Right renal pelvis (tissue), 4 donors: Measurements from ENCODE around the gene TMSB15C. TPM values are rescaled to one million over a fixed set of nuclear protein-coding genes. Genes with fewer than 3 reads are reported as not detected.
"Not testable (repeated sequence)": the region's sequence is repeated elsewhere in the genome, so short reads cannot be mapped to it uniquely, and the experiment has no call there.

Experiments
- DNase-seq, 4 donors: peaks; one replicate each; pipeline ENCODE4 v3.0.0-alpha.2; 2013; ENCODE audit warnings: low read depth in 4 of 4, low spot score in 3 of 4, missing footprints in 1 of 4
- polyA plus RNA-seq, 4 donors: library from polyadenylated mRNA; unstranded; fragments of 120-200 nt; gene quantifications; one replicate each; pipeline ENCODE4 v1.2.1, GENCODE V29; 2013; ENCODE audit not compliant: insufficient read length in 4 of 4

Gene TMSB15C
- 10 to 100 TPM in 2 of 4 donors, 1 to 10 TPM in 2; 9.4 to 11.4 (median 9.9) TPM for polyA plus RNA-seq

GRCh38 chrX:104075778-104076445, at the start of gene TMSB15C:
TSS of gene TMSB15C (minus strand) at chrX:104076236.
- DNase-seq, result not testable (repeated sequence)

- no peak for DNase-seq
Observed at GRCh38 chrX:104122829-104123228, 46.8 kb upstream of the TMSB15C start.

GRCh38 chrX:104118765-104119164, 42.7 kb upstream of the TMSB15C start:
- DNase-seq, result no peak

- no peak for DNase-seq
Observed at GRCh38 chrX:104117759-104118158, 41.7 kb upstream of the TMSB15C start.

GRCh38 chrX:104113222-104113965, 37.4 kb upstream of the TMSB15C start:
- peak in 3 of 4 donors; percentile 26 to 38 (median 31) for DNase-seq

- DNase-seq, result peak in 3 of 4 donors; percentile 44 to 49 (median 45)
Observed at GRCh38 chrX:104112326-104112951, 36.4 kb upstream of the TMSB15C start, which contains the start of gene ZCCHC18. TSS of gene ZCCHC18 (plus strand) at chrX:104112523. CDS start at chrX:104114112, 1,589 bp downstream.

- not testable (repeated sequence) for DNase-seq
Observed at GRCh38 chrX:104110491-104111240, 34.6 kb upstream of the TMSB15C start.

GRCh38 chrX:104108955-104109354, 32.9 kb upstream of the TMSB15C start:
- DNase-seq, result no peak

- no peak for DNase-seq
Observed at GRCh38 chrX:104105330-104106262, 29.6 kb upstream of the TMSB15C start.

GRCh38 chrX:104104676-104105075, 28.6 kb upstream of the TMSB15C start:
- no peak for DNase-seq

- DNase-seq, result no peak
Observed at GRCh38 chrX:104098919-104099318, 22.9 kb upstream of the TMSB15C start.

GRCh38 chrX:104098151-104098808, 22.2 kb upstream of the TMSB15C start:
- peak in 3 of 4 donors; percentile 16 to 22 (median 18) for DNase-seq

GRCh38 chrX:104085919-104086318, 9.9 kb upstream of the TMSB15C start:
- no peak for DNase-seq

- no peak for DNase-seq
Observed at GRCh38 chrX:104085477-104085876, 9.4 kb upstream of the TMSB15C start.

GRCh38 chrX:104084534-104085277, 8.7 kb upstream of the TMSB15C start:
- no peak for DNase-seq

GRCh38 chrX:104084063-104084462, 8.0 kb upstream of the TMSB15C start:
- DNase-seq, result no peak

GRCh38 chrX:104077854-104078253, 1.8 kb upstream of the TMSB15C start:
- not testable (repeated sequence) for DNase-seq

GRCh38 chrX:104062636-104063035, 13.4 kb downstream of the TMSB15C start:
- not testable (repeated sequence) for DNase-seq
